WTC11 (cell line): Measurements from ENCODE around the gene CTNNBIP1. TPM values are rescaled to one million over a fixed set of nuclear protein-coding genes. Genes with fewer than 3 reads are reported as not detected.

Experiments used
- ATAC-seq: fragments of 200-7000 bp; cut with Tn5 transposase; 2 replicates; pipeline ENCODE4 v1.10.0; 2021; ENCODE audit warnings: mild to moderate bottlenecking, moderate library complexity
- CTCF ChIA-PET: fragments of 300-600 bp; sonication (Branson Sonifier 250); formaldehyde crosslinking; loops from one replicate; lab custom pipeline; 2021; ENCODE audit warnings: antibody characterized with exemption; lab: Charles Lee
- POLR2A ChIA-PET: fragments of 350-600 bp; sonication (Branson Sonifier 250); formaldehyde crosslinking; loops from one replicate; lab custom pipeline; 2021; ENCODE audit warnings: antibody characterized with exemption; lab: Charles Lee
- DNase-seq: peaks from one replicate; pipeline ENCODE4 v3.0.0; 2021; ENCODE audit warnings: low spot score
- H3K27ac Mint-ChIP-seq: 2 replicates; pipeline ENCODE4 v1.8.0; 2021; ENCODE audit warnings: mixed read lengths
- H3K27me3 Mint-ChIP-seq: 2 replicates; pipeline ENCODE4 v1.8.0; 2021; ENCODE audit warnings: low read depth, mild to moderate bottlenecking, moderate library complexity, mixed read lengths
- H3K36me3 Mint-ChIP-seq: 2 replicates; pipeline ENCODE4 v1.8.0; 2021; ENCODE audit warnings: mixed read lengths
- H3K4me1 Mint-ChIP-seq: 2 replicates; pipeline ENCODE4 v1.8.0; 2022; ENCODE audit warnings: mixed read lengths
- H3K4me3 Mint-ChIP-seq: 2 replicates; pipeline ENCODE4 v1.8.0; 2021; ENCODE audit warnings: mild to moderate bottlenecking, moderate library complexity, mixed read lengths
- H3K9me3 Mint-ChIP-seq: 2 replicates; pipeline ENCODE4 v1.8.0; 2021; ENCODE audit warnings: mixed read lengths
- ATF1 ChIP-seq: sonication (generic); formaldehyde crosslinking; IDR thresholded peaks from 2 replicates; pipeline ENCODE4 v1.8.1; 2023; ENCODE audit warnings: mild to moderate bottlenecking, moderate library complexity, missing genetic modification reagents
- CTCF ChIP-seq: fragments of 200-600 bp; IDR thresholded peaks from 2 replicates; pipeline ENCODE4 v1.8.0; 2022; ENCODE audit warnings: antibody characterized with exemption
- FOXJ3 ChIP-seq: sonication (generic); formaldehyde crosslinking; IDR thresholded peaks from 2 replicates; pipeline ENCODE4 v1.9.0; 2021; ENCODE audit warnings: missing genetic modification reagents, mild to moderate bottlenecking, borderline replicate concordance
- FOXK1 ChIP-seq: sonication (generic); formaldehyde crosslinking; IDR thresholded peaks from 2 replicates; pipeline ENCODE4 v1.8.0; 2022; ENCODE audit warnings: mild to moderate bottlenecking, moderate library complexity, missing genetic modification reagents
- FOXP1 ChIP-seq: sonication (generic); formaldehyde crosslinking; IDR thresholded peaks from 2 replicates; pipeline ENCODE4 v1.8.0; 2022; ENCODE audit warnings: missing genetic modification reagents, mild to moderate bottlenecking, moderate library complexity, borderline replicate concordance
- GRHL2 ChIP-seq: fragments of 250-450 bp; sonication (Bioruptor Pico); IDR thresholded peaks from 2 replicates; pipeline ENCODE4 v1.8.0; 2022; ENCODE audit warnings: mild to moderate bottlenecking, moderate library complexity; ENCODE audit not compliant: insufficient replicate concordance, severe bottlenecking
- GTF2I ChIP-seq: fragments of 250-450 bp; sonication (Bioruptor Pico); conservative IDR thresholded peaks from 2 replicates; pipeline ENCODE4 v1.4.0; 2021; ENCODE audit warnings: mild to moderate bottlenecking
- IRF1 ChIP-seq: sonication (generic); formaldehyde crosslinking; IDR thresholded peaks from 2 replicates; pipeline ENCODE4 v1.8.0; 2023; ENCODE audit warnings: missing genetic modification reagents
- JAZF1 ChIP-seq: fragments of 250-450 bp; sonication (Bioruptor Pico); IDR thresholded peaks from 2 replicates; pipeline ENCODE4 v1.9.0; 2021; ENCODE audit warnings: moderate library complexity, mild to moderate bottlenecking, inconsistent platforms
- NFYB ChIP-seq: sonication (generic); formaldehyde crosslinking; conservative IDR thresholded peaks from 2 replicates; pipeline ENCODE4 v1.8.0; 2022; ENCODE audit warnings: low read depth, missing genetic modification reagents
- NR3C1 ChIP-seq: sonication (generic); formaldehyde crosslinking; conservative IDR thresholded peaks from 2 replicates; pipeline ENCODE4 v1.8.1; 2023; ENCODE audit warnings: low read depth, mild to moderate bottlenecking, missing genetic modification reagents
- TEAD1 ChIP-seq: sonication (generic); formaldehyde crosslinking; IDR thresholded peaks from 2 replicates; pipeline ENCODE4 v1.8.0; 2022; ENCODE audit warnings: mild to moderate bottlenecking, missing genetic modification reagents
- ZNF138 ChIP-seq: sonication (generic); formaldehyde crosslinking; conservative IDR thresholded peaks from 2 replicates; pipeline ENCODE4 v1.8.1; 2022; ENCODE audit warnings: mild to moderate bottlenecking, moderate library complexity, missing genetic modification reagents
- ZNF219 ChIP-seq: sonication (generic); formaldehyde crosslinking; IDR thresholded peaks from 2 replicates; pipeline ENCODE4 v1.8.0; 2023; ENCODE audit warnings: missing genetic modification reagents, mild to moderate bottlenecking, borderline replicate concordance
- ZNF416 ChIP-seq: fragments of 250-450 bp; sonication (Bioruptor Pico); IDR thresholded peaks from 2 replicates; pipeline ENCODE4 v1.9.0; 2021; ENCODE audit warnings: mild to moderate bottlenecking, inconsistent platforms
- total RNA-seq: library from RNA; stranded (reverse); gene quantifications from 3 replicates; pipeline ENCODE4 v1.2.3, GENCODE V29; 2021
- TF ChIP-seq, protein P1 (sequence below): sonication (generic); formaldehyde crosslinking; IDR thresholded peaks from 2 replicates; pipeline ENCODE4 v1.8.1; 2023; ENCODE audit warnings: mild to moderate bottlenecking, moderate library complexity, missing genetic modification reagents
- TF ChIP-seq, protein P2 (sequence below): sonication (generic); formaldehyde crosslinking; IDR thresholded peaks from 2 replicates; pipeline ENCODE4 v1.8.0; 2023; ENCODE audit warnings: mild to moderate bottlenecking, missing genetic modification reagents
- TF ChIP-seq, protein P3 (sequence below): sonication (generic); formaldehyde crosslinking; IDR thresholded peaks from 2 replicates; pipeline ENCODE4 v1.8.0; 2022; ENCODE audit warnings: mild to moderate bottlenecking, missing genetic modification reagents
- TF ChIP-seq, protein P4 (sequence below): sonication (generic); formaldehyde crosslinking; IDR thresholded peaks from 2 replicates; pipeline ENCODE4 v1.8.1; 2023; ENCODE audit warnings: mild to moderate bottlenecking, missing genetic modification reagents
- TF ChIP-seq, protein P5 (sequence below): fragments of 250-450 bp; sonication (Bioruptor Pico); IDR thresholded peaks from 2 replicates; pipeline ENCODE4 v1.8.0; 2021; ENCODE audit warnings: mild to moderate bottlenecking

CTNNBIP1 gene
- total RNA-seq, 1 experiment from 2014 or later: 58.2 TPM

GRCh38 chr1:9822897-9823692, 87.0 kb downstream of the CTNNBIP1 start (continued):
- TF ChIP-seq, protein P1, sequence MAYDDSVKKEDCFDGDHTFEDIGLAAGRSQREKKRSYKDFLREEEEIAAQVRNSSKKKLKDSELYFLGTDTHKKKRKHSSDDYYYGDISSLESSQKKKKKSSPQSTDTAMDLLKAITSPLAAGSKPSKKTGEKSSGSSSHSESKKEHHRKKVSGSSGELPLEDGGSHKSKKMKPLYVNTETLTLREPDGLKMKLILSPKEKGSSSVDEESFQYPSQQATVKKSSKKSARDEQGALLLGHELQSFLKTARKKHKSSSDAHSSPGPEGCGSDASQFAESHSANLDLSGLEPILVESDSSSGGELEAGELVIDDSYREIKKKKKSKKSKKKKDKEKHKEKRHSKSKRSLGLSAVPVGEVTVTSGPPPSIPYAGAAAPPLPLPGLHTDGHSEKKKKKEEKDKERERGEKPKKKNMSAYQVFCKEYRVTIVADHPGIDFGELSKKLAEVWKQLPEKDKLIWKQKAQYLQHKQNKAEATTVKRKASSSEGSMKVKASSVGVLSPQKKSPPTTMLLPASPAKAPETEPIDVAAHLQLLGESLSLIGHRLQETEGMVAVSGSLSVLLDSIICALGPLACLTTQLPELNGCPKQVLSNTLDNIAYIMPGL (CRISPR knock-in tag): peak; percentile 75; the same call in 1 of the 2 replicates
- TF ChIP-seq GRHL2 (CRISPR knock-in tag) (no peak), FOXK1 (CRISPR knock-in tag) (no peak; the same call in none of the 2 replicates), NR3C1 (CRISPR knock-in tag) (no peak), TEAD1 (CRISPR knock-in tag) (no peak), FOXP1 (peak; percentile 24; the same call in 1 of the 2 replicates), NFYB (no peak), CTCF (no peak), ZNF219 (CRISPR knock-in tag) (no peak), ATF1 (CRISPR knock-in tag) (no peak), ZNF138 (CRISPR knock-in tag) (no peak), JAZF1 (CRISPR knock-in tag) (no peak), ZNF416 (CRISPR knock-in tag) (no peak)
- TF ChIP-seq, protein P2, sequence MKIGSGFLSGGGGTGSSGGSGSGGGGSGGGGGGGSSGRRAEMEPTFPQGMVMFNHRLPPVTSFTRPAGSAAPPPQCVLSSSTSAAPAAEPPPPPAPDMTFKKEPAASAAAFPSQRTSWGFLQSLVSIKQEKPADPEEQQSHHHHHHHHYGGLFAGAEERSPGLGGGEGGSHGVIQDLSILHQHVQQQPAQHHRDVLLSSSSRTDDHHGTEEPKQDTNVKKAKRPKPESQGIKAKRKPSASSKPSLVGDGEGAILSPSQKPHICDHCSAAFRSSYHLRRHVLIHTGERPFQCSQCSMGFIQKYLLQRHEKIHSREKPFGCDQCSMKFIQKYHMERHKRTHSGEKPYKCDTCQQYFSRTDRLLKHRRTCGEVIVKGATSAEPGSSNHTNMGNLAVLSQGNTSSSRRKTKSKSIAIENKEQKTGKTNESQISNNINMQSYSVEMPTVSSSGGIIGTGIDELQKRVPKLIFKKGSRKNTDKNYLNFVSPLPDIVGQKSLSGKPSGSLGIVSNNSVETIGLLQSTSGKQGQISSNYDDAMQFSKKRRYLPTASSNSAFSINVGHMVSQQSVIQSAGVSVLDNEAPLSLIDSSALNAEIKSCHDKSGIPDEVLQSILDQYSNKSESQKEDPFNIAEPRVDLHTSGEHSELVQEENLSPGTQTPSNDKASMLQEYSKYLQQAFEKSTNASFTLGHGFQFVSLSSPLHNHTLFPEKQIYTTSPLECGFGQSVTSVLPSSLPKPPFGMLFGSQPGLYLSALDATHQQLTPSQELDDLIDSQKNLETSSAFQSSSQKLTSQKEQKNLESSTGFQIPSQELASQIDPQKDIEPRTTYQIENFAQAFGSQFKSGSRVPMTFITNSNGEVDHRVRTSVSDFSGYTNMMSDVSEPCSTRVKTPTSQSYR (CRISPR knock-in tag): no peak
- TF ChIP-seq, protein P3, sequence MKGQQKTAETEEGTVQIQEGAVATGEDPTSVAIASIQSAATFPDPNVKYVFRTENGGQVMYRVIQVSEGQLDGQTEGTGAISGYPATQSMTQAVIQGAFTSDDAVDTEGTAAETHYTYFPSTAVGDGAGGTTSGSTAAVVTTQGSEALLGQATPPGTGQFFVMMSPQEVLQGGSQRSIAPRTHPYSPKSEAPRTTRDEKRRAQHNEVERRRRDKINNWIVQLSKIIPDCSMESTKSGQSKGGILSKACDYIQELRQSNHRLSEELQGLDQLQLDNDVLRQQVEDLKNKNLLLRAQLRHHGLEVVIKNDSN (CRISPR knock-in tag): no peak; the same call in 1 of the 2 replicates
- TF ChIP-seq, protein P4, sequence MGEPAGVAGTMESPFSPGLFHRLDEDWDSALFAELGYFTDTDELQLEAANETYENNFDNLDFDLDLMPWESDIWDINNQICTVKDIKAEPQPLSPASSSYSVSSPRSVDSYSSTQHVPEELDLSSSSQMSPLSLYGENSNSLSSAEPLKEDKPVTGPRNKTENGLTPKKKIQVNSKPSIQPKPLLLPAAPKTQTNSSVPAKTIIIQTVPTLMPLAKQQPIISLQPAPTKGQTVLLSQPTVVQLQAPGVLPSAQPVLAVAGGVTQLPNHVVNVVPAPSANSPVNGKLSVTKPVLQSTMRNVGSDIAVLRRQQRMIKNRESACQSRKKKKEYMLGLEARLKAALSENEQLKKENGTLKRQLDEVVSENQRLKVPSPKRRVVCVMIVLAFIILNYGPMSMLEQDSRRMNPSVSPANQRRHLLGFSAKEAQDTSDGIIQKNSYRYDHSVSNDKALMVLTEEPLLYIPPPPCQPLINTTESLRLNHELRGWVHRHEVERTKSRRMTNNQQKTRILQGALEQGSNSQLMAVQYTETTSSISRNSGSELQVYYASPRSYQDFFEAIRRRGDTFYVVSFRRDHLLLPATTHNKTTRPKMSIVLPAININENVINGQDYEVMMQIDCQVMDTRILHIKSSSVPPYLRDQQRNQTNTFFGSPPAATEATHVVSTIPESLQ (CRISPR knock-in tag): no peak

DNA sequence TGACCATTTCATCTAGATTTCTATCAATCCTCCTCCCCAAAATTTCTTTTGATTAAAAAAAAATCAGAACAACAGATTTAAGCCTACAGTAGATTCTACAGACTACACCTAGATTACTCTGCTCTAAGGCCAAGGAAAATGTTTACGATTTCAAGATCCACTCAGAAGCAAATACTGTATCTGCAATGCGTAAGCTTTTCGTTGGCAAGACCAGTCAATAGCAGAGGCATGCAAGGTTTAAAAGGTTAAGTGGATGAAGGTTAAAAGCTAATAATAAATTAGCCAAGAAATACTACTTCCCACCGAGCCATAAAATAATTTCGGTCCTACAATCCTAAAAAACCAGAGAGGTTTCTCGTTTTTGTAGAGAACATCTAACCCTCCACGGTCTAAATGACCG, 87.6 kb downstream of the CTNNBIP1 start:
- H3K4me1 Mint-ChIP-seq: peaks cover 49% of the 10 kb centered on the region
- POLR2A ChIA-PET: no interaction called here
- H3K27ac Mint-ChIP-seq: peak overlapping the region; percentile 68; the same call in 1 of the 2 replicates
- no peak for TF ChIP-seq IRF1
- TF ChIP-seq, protein P3 (CRISPR knock-in tag): no peak
- TF ChIP-seq, protein P5, sequence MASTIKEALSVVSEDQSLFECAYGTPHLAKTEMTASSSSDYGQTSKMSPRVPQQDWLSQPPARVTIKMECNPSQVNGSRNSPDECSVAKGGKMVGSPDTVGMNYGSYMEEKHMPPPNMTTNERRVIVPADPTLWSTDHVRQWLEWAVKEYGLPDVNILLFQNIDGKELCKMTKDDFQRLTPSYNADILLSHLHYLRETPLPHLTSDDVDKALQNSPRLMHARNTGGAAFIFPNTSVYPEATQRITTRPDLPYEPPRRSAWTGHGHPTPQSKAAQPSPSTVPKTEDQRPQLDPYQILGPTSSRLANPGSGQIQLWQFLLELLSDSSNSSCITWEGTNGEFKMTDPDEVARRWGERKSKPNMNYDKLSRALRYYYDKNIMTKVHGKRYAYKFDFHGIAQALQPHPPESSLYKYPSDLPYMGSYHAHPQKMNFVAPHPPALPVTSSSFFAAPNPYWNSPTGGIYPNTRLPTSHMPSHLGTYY (CRISPR knock-in tag): no peak
- TF ChIP-seq FOXJ3 (CRISPR knock-in tag): no peak
- no peak for TF ChIP-seq GTF2I
- TF ChIP-seq, protein P2 (CRISPR knock-in tag): no peak

More for the DNA sequence above, 87.6 kb downstream of the CTNNBIP1 start:
- DNase-seq (no peak), ATAC-seq (no peak)
- H3K27me3 Mint-ChIP-seq: peaks cover 35% of the 10 kb centered on the region
- CTCF ChIA-PET: no interaction called here
- no peaks in the 10 kb centered on the region for H3K9me3 Mint-ChIP-seq
- H3K36me3 Mint-ChIP-seq: no peaks in the 10 kb centered on the region
- peak overlapping the region; percentile 94 for H3K4me3 Mint-ChIP-seq
